CD14-positive monocyte (primary cell): Measurements from ENCODE around the gene OR10J5. TPM values are rescaled to one million over a fixed set of nuclear protein-coding genes. Genes with fewer than 3 reads are reported as not detected.
"Not testable (repeated sequence)": the region's sequence is repeated elsewhere in the genome, so short reads cannot be mapped to it uniquely, and the experiment has no call there.

Experiments used
- DNase-seq, 3 donors: peaks; one replicate each; pipeline ENCODE4 v3.0.0-alpha.2; 2011 to 2022
- H2AFZ ChIP-seq: 2 replicates; pipeline ENCODE4 v1.6.0; 2012; ENCODE audit warnings: mild to moderate bottlenecking, low read depth, low read length, inconsistent platforms; ENCODE audit not compliant: insufficient read depth, poor library complexity, severe bottlenecking
- H3K27ac ChIP-seq, 2 donors: 1 replicate in 1 of 2; 2 replicates in 1 of 2; pipeline ENCODE4 v1.5.1; 2012 to 2013; ENCODE audit warnings: low read length in 2 of 2, control low read depth in 1 of 2, inconsistent platforms in 1 of 2, low read depth in 1 of 2, mild to moderate bottlenecking in 1 of 2
- H3K27me3 ChIP-seq, 2 donors: one replicate each; pipeline versions ENCODE4 v1.6.0 to v1.6.1; 2011 to 2013; ENCODE audit warnings: low read length in 2 of 2; ENCODE audit not compliant: control insufficient read depth in 2 of 2, insufficient read depth in 2 of 2
- H3K36me3 ChIP-seq, 2 donors: replicated peaks in 1 of 2; 1 replicate in 1 of 2; 2 replicates in 1 of 2; pipeline versions ENCODE4 v1.5.1 to v1.6.1; 2012 to 2013; ENCODE audit warnings: low read length in 2 of 2, control low read depth in 1 of 2, inconsistent platforms in 1 of 2, mild to moderate bottlenecking in 1 of 2; ENCODE audit not compliant: insufficient read depth in 2 of 2, control insufficient read depth in 1 of 2
- H3K4me1 ChIP-seq, 2 donors: 1 replicate in 1 of 2; 2 replicates in 1 of 2; pipeline versions ENCODE4 v1.5.1 to v1.6.1; 2012 to 2013; ENCODE audit warnings: low read length in 2 of 2, control low read depth in 1 of 2, inconsistent platforms in 1 of 2, mild to moderate bottlenecking in 1 of 2, moderate library complexity in 1 of 2; ENCODE audit not compliant: insufficient read depth in 2 of 2, control insufficient read depth in 1 of 2
- H3K4me2 ChIP-seq: replicated peaks from 2 replicates; pipeline ENCODE3; 2012; ENCODE audit warnings: low read length, moderate library complexity, mild to moderate bottlenecking; ENCODE audit not compliant: poor library complexity, severe bottlenecking; ENCODE audit errors: extremely low read depth
- H3K4me3 ChIP-seq, 3 experiments: fragments of 200-600 bp in 1 of 3; sonication (generic) in 1 of 3; replicated peaks in 1 of 3; 1 replicate in 2 of 3; 2 replicates in 1 of 3; pipeline ENCODE4 v1.5.1; 2011 to 2013; ENCODE audit warnings: low read length in 3 of 3, mild to moderate bottlenecking in 3 of 3, control low read depth in 2 of 3, low read depth in 2 of 3, inconsistent platforms in 1 of 3, moderate library complexity in 1 of 3
- H3K79me2 ChIP-seq: 2 replicates; pipeline ENCODE4 v1.6.0; 2012; ENCODE audit warnings: mild to moderate bottlenecking, control low read depth, inconsistent platforms, low read length, moderate library complexity; ENCODE audit not compliant: insufficient read depth
- H3K9ac ChIP-seq: 2 replicates; pipeline ENCODE4 v1.6.0; 2017; ENCODE audit warnings: low read length, mild to moderate bottlenecking; ENCODE audit not compliant: insufficient read depth, poor library complexity, severe bottlenecking
- H3K9me3 ChIP-seq, 2 donors: replicated peaks in 1 of 2; 1 replicate in 1 of 2; 2 replicates in 1 of 2; pipeline versions ENCODE4 v1.5.1 to v1.6.1; 2012 to 2013; ENCODE audit warnings: low read length in 2 of 2, control low read depth in 1 of 2; ENCODE audit not compliant: control insufficient read depth in 1 of 2, insufficient read depth in 1 of 2
- H4K20me1 ChIP-seq: 2 replicates; pipeline ENCODE4 v1.6.0; 2012; ENCODE audit warnings: mild to moderate bottlenecking, low read length, control low read depth, moderate library complexity; ENCODE audit not compliant: insufficient read depth
- H3K27ac Mint-ChIP-seq, 7 donors: one replicate each; pipeline ENCODE4 v1.8.0; 2020; ENCODE audit warnings: mild to moderate bottlenecking in 7 of 7, mixed read lengths in 7 of 7, moderate library complexity in 6 of 7, inconsistent platforms in 2 of 7
- H3K27me3 Mint-ChIP-seq, 3 donors: one replicate each; pipeline ENCODE4 v1.8.0; 2021 to 2022; ENCODE audit warnings: low read depth in 3 of 3, mild to moderate bottlenecking in 3 of 3, mixed read lengths in 3 of 3, moderate library complexity in 3 of 3, inconsistent platforms in 1 of 3
- H3K36me3 Mint-ChIP-seq, 2 donors: one replicate each; pipeline ENCODE4 v1.8.0; 2020; ENCODE audit warnings: mixed read lengths in 2 of 2, inconsistent platforms in 1 of 2, mild to moderate bottlenecking in 1 of 2
- H3K4me1 Mint-ChIP-seq: one replicate; pipeline ENCODE4 v1.8.0; 2020; ENCODE audit warnings: mild to moderate bottlenecking, mixed read lengths
- H3K4me3 Mint-ChIP-seq, 2 donors: one replicate each; pipeline ENCODE4 v1.8.0; 2020; ENCODE audit warnings: mild to moderate bottlenecking in 2 of 2, mixed read lengths in 2 of 2, moderate library complexity in 1 of 2
- H3K9me3 Mint-ChIP-seq, 7 donors: one replicate each; pipeline ENCODE4 v1.8.0; 2020 to 2022; ENCODE audit warnings: mixed read lengths in 7 of 7, mild to moderate bottlenecking in 6 of 7, moderate library complexity in 6 of 7, inconsistent platforms in 2 of 7
- CTCF ChIP-seq: fragments of 200-600 bp; IDR thresholded peaks from one replicate; pipeline ENCODE4 v1.8.0; 2022; ENCODE audit warnings: antibody characterized with exemption, mild to moderate bottlenecking
- WGBS: methylation state at CpG from one replicate; pipeline ENCODE4 v1.1.5; 2013; ENCODE audit warnings: missing lambda C conversion rate; ENCODE audit not compliant: insufficient coverage; 5-methylcytosine and 5-hydroxymethylcytosine counted together
- intact Hi-C, 2 donors: fragments of 100-400 bp; cut with micrococcal nuclease; formaldehyde crosslinking; loops; one replicate each; pipeline versions ENCODE4 v1.15.0 to v1.15.1; 2023
- polyA plus RNA-seq, 3 donors: library from polyadenylated mRNA; depleted of rRNA in 1 of 3; unstranded in 2 of 3; stranded (reverse) in 1 of 3; fragments of 300-500 nt in 2 of 3; fragments of >200 nt in 1 of 3; fragmentation: Illumina TruSeq in 2 of 3; gene quantifications; 1 replicate in 2 of 3; 2 replicates in 1 of 3; pipeline ENCODE4 v1.2.3, GENCODE V29; 2012 to 2021

OR10J5 gene
- polyA plus RNA-seq, 3 donors, result not detected

GRCh38 chr1:159501082-159501481 is 34.7 kb downstream of the OR10J5 start:
- Mint-ChIP-seq H3K27ac (no peak overlapping the region), H3K4me3 (no peak overlapping the region), H3K36me3 (peaks cover 0 to 5% of the 10 kb centered on the region in 2 donors), H3K4me1 (peaks cover 9% of the 10 kb centered on the region), H3K9me3 (peaks cover 12 to 35% (median 20%) of the 10 kb centered on the region in 7 donors), H3K27me3 (no peaks in the 10 kb centered on the region)
- Histone ChIP-seq H3K4me2 (no peak overlapping the region), H4K20me1 (no peaks in the 10 kb centered on the region), H3K4me3 (no peak overlapping the region), H3K9me3 (peaks cover 9 to 12% of the 10 kb centered on the region in 2 donors), H2AFZ (no peak overlapping the region), H3K79me2 (no peaks in the 10 kb centered on the region), H3K4me1 (peaks cover 4 to 9% of the 10 kb centered on the region in 2 donors), H3K9ac (no peak overlapping the region), H3K36me3 (no peaks in the 10 kb centered on the region), H3K27me3 (no peaks in the 10 kb centered on the region), H3K27ac (no peak overlapping the region)
- WGBS, result no CpG with 5 or more reads among the region's 1 CpG
- no peak for TF ChIP-seq CTCF
- intact Hi-C loops, result no loop called here
- DNase-seq, result no peak

- H3K36me3 ChIP-seq, result not testable (repeated sequence)
These were observed 41.1 kb downstream of the OR10J5 start for GRCh38 chr1:159494513-159495210.

More at GRCh38 chr1:159494513-159495210, 41.1 kb downstream of the OR10J5 start:
- H3K27me3 Mint-ChIP-seq, H3K4me3 ChIP-seq, H3K9ac ChIP-seq, H4K20me1 ChIP-seq, H3K79me2 ChIP-seq, H3K36me3 Mint-ChIP-seq, H3K4me1 Mint-ChIP-seq, H2AFZ ChIP-seq, H3K4me1 ChIP-seq, H3K27me3 ChIP-seq, H3K27ac Mint-ChIP-seq, intact Hi-C loops, H3K27ac ChIP-seq, DNase-seq, H3K4me3 Mint-ChIP-seq, H3K4me2 ChIP-seq: not testable (repeated sequence)
- peaks cover 13 to 35% (median 21%) of the 10 kb centered on the region in 7 donors for H3K9me3 Mint-ChIP-seq
- WGBS, result 95% methylated on average over 25 of the region's 33 CpGs
- H3K9me3 ChIP-seq, result peaks cover 6 to 14% of the 10 kb centered on the region in 2 donors
